H1 (cell line): ENCODE measurements around the gene MRPL54. TPM values are rescaled to one million over a fixed set of nuclear protein-coding genes. Genes with fewer than 3 reads are reported as not detected.

ENCODE experiments used
- CTCF ChIA-PET: fragments of 300-600 bp; sonication (Branson Sonifier 250); formaldehyde crosslinking; loops from one replicate; lab custom pipeline; 2021; ENCODE audit not compliant: partially characterized antibody; lab: Charles Lee
- POLR2A ChIA-PET: fragments of 300-600 bp; sonication (Branson Sonifier 250); formaldehyde crosslinking; loops from one replicate; lab custom pipeline; 2021; ENCODE audit warnings: inconsistent platforms; ENCODE audit not compliant: partially characterized antibody; lab: Charles Lee
- DNase-seq, 2 experiments: peaks; one replicate each; pipeline versions ENCODE4 v3.0.0 to v3.0.0-alpha.2; 2010 to 2022; ENCODE audit warnings: low spot score in 2 of 2, low read depth in 1 of 2, mixed read lengths in 1 of 2
- FAIRE-seq: peaks from 2 replicates; lab custom pipeline; 2011; peaks lifted over from hg19 to GRCh38; lab: Jason Lieb, UNC
- H2AFZ ChIP-seq: 2 replicates; pipeline ENCODE4 v1.8.1; 2012; ENCODE audit warnings: low read length, inconsistent platforms
- H2AK5ac ChIP-seq: 2 replicates; pipeline ENCODE4 v1.6.1; 2013; ENCODE audit warnings: low read depth, low read length
- H2BK120ac ChIP-seq: replicated peaks from 2 replicates; pipeline ENCODE3; 2013; ENCODE audit warnings: low read depth, low read length, inconsistent platforms
- H2BK12ac ChIP-seq: 2 replicates; pipeline ENCODE4 v1.6.1; 2013; ENCODE audit warnings: low read depth, low read length
- H2BK15ac ChIP-seq: 2 replicates; pipeline ENCODE4 v1.6.1; 2013; ENCODE audit warnings: low read length
- H2BK20ac ChIP-seq: 2 replicates; pipeline ENCODE4 v1.6.1; 2013; ENCODE audit warnings: low read length
- H2BK5ac ChIP-seq: 2 replicates; pipeline ENCODE4 v1.6.1; 2013; ENCODE audit warnings: low read depth, low read length
- H3K14ac ChIP-seq: 2 replicates; pipeline ENCODE4 v1.6.1; 2013; ENCODE audit warnings: inconsistent platforms; ENCODE audit not compliant: insufficient read length
- H3K18ac ChIP-seq: 2 replicates; pipeline ENCODE4 v1.6.1; 2013; ENCODE audit warnings: low read length; ENCODE audit errors: extremely low read depth
- H3K23ac ChIP-seq: 2 replicates; pipeline ENCODE4 v1.6.1; 2013; ENCODE audit warnings: inconsistent platforms; ENCODE audit not compliant: insufficient read length
- H3K23me2 ChIP-seq: 2 replicates; pipeline ENCODE4 v1.6.1; 2013; ENCODE audit warnings: low read depth, low read length
- H3K27ac ChIP-seq: 2 replicates; pipeline ENCODE4 v1.6.1; 2011; ENCODE audit warnings: low read depth, low read length, inconsistent platforms
- H3K27me3 ChIP-seq, 4 experiments: replicated peaks in 1 of 4; 1 replicate in 1 of 4; 2 replicates in 3 of 4; pipeline versions ENCODE4 v1.6.1 to v1.8.1; 2011 to 2013; ENCODE audit warnings: low read length in 3 of 4, mild to moderate bottlenecking in 3 of 4, inconsistent platforms in 2 of 4, mixed read lengths in 2 of 4, moderate library complexity in 1 of 4; ENCODE audit not compliant: control insufficient read depth in 3 of 4, insufficient read depth in 3 of 4; ENCODE audit errors: extremely low read depth in 1 of 4
- H3K36me3 ChIP-seq, 4 experiments: 2 replicates each; pipeline versions ENCODE4 v1.6.1 to v1.8.1; 2011 to 2013; ENCODE audit warnings: mild to moderate bottlenecking in 4 of 4, low read length in 3 of 4, moderate library complexity in 2 of 4, control low read depth in 1 of 4, inconsistent platforms in 1 of 4; ENCODE audit not compliant: insufficient read depth in 4 of 4, control insufficient read depth in 2 of 4
- H3K4ac ChIP-seq: replicated peaks from 2 replicates; pipeline ENCODE3; 2013; ENCODE audit warnings: low read length, low read depth, mixed read lengths, inconsistent platforms; ENCODE audit not compliant: insufficient read length
- H3K4me1 ChIP-seq, 4 experiments: replicated peaks in 1 of 4; 1 replicate in 1 of 4; 2 replicates in 3 of 4; pipeline versions ENCODE4 v1.6.1 to v1.8.1; 2011 to 2013; ENCODE audit warnings: low read length in 3 of 4, inconsistent platforms in 2 of 4, mixed read lengths in 1 of 4; ENCODE audit not compliant: insufficient read depth in 4 of 4, control insufficient read depth in 3 of 4
- H3K4me2 ChIP-seq, 2 experiments: 2 replicates each; pipeline versions ENCODE4 v1.6.1 to v1.8.1; 2011 to 2013; ENCODE audit warnings: low read depth in 2 of 2, low read length in 2 of 2, control low read depth in 1 of 2, inconsistent platforms in 1 of 2, mild to moderate bottlenecking in 1 of 2; ENCODE audit not compliant: insufficient read depth in 1 of 2
- H3K4me3 ChIP-seq, 4 experiments: fragments of 200-600, 300-600 bp in 1 of 4; sonication (generic), shearing (Covaris generic), sonication (Bioruptor Twin) in 1 of 4; 2 replicates each; pipeline versions ENCODE4 v1.5.1 to v1.8.1; 2011 to 2016; ENCODE audit warnings: low read length in 4 of 4, low read depth in 3 of 4, control low read depth in 2 of 4, inconsistent platforms in 2 of 4, mild to moderate bottlenecking in 2 of 4, mixed read lengths in 1 of 4, moderate library complexity in 1 of 4; ENCODE audit not compliant: insufficient read depth in 2 of 4; ENCODE audit errors: extremely low read depth in 1 of 4
- H3K56ac ChIP-seq: replicated peaks from 2 replicates; pipeline ENCODE3; 2013; ENCODE audit warnings: low read depth, mild to moderate bottlenecking, mixed read lengths, low read length, inconsistent platforms; ENCODE audit not compliant: insufficient read length
- H3K79me1 ChIP-seq: 2 replicates; pipeline ENCODE4 v1.6.1; 2013; ENCODE audit warnings: low read depth, low read length, control low read depth
- H3K79me2 ChIP-seq, 2 experiments: 2 replicates each; pipeline versions ENCODE4 v1.6.1 to v1.8.1; 2012 to 2013; ENCODE audit warnings: low read length in 2 of 2, mild to moderate bottlenecking in 2 of 2, inconsistent platforms in 1 of 2; ENCODE audit not compliant: insufficient read depth in 2 of 2, control insufficient read depth in 1 of 2
- H3K9ac ChIP-seq, 4 experiments: replicated peaks in 1 of 4; 1 replicate in 1 of 4; 2 replicates in 3 of 4; pipeline versions ENCODE4 v1.6.1 to v1.8.1; 2011 to 2013; ENCODE audit warnings: low read depth in 3 of 4, low read length in 3 of 4, control low read depth in 2 of 4, mild to moderate bottlenecking in 2 of 4, moderate library complexity in 2 of 4, inconsistent platforms in 1 of 4; ENCODE audit errors: extremely low read depth in 1 of 4
- H3K9me3 ChIP-seq, 2 experiments: 2 replicates each; pipeline versions ENCODE4 v1.6.1 to v1.8.1; 2012 to 2013; ENCODE audit warnings: mild to moderate bottlenecking in 2 of 2, moderate library complexity in 2 of 2, control low read depth in 1 of 2, inconsistent platforms in 1 of 2, low read depth in 1 of 2, low read length in 1 of 2, mixed read lengths in 1 of 2; ENCODE audit not compliant: insufficient read depth in 2 of 2
- H4K20me1 ChIP-seq, 2 experiments: replicated peaks in 1 of 2; 2 replicates each; pipeline versions ENCODE3 to v1.8.1; 2011 to 2013; ENCODE audit warnings: inconsistent platforms in 2 of 2, low read length in 2 of 2, mild to moderate bottlenecking in 1 of 2; ENCODE audit not compliant: insufficient read depth in 2 of 2, control insufficient read depth in 1 of 2
- H4K5ac ChIP-seq: 2 replicates; pipeline ENCODE4 v1.6.1; 2013; ENCODE audit warnings: low read length, low read depth, mixed read lengths, inconsistent platforms; ENCODE audit not compliant: insufficient read length
- H4K8ac ChIP-seq: 2 replicates; pipeline ENCODE4 v1.8.0; 2013; ENCODE audit warnings: mild to moderate bottlenecking, moderate library complexity, low read length, inconsistent platforms; ENCODE audit not compliant: insufficient read depth; ENCODE audit errors: extremely low read depth
- H4K91ac ChIP-seq: replicated peaks from 2 replicates; pipeline ENCODE3; 2013; ENCODE audit warnings: low read length, mixed read lengths, inconsistent platforms; ENCODE audit not compliant: insufficient read length
- CTBP2 ChIP-seq: IDR thresholded peaks from 2 replicates; pipeline ENCODE4 v1.7.0; 2011; ENCODE audit warnings: borderline replicate concordance, mild to moderate bottlenecking, moderate library complexity, mixed read lengths, low read length; ENCODE audit not compliant: insufficient read depth, insufficient read length
- EZH2 ChIP-seq: fragments of 200-600 bp; sonication (generic); IDR thresholded peaks from 2 replicates; pipeline ENCODE4 v1.7.1; 2012; ENCODE audit warnings: low read depth, mild to moderate bottlenecking, moderate library complexity, low read length, inconsistent platforms; ENCODE audit not compliant: severe bottlenecking
- JUN ChIP-seq: IDR thresholded peaks from 2 replicates; pipeline ENCODE4 v1.6.1; 2011; ENCODE audit warnings: low read depth, mild to moderate bottlenecking, improper control_type of control experiment, low read length
- WGBS, 2 experiments: shearing (Covaris generic) in 1 of 2; methylation state at CpG; one replicate each; pipeline versions ENCODE4 v1.1.6 to v1.1.7; 2013 to 2015; ENCODE audit warnings: low lambda C conversion rate in 2 of 2, mixed read lengths in 2 of 2, inconsistent platforms in 1 of 2, low coverage in 1 of 2, missing lambda C conversion rate in 1 of 2; ENCODE audit not compliant: insufficient replicate concordance in 2 of 2, insufficient coverage in 1 of 2, insufficient read length in 1 of 2; ENCODE audit errors: extremely low coverage in 1 of 2, missing lambda C conversion rate in 1 of 2; 5-methylcytosine and 5-hydroxymethylcytosine counted together
- polyA plus RNA-seq, 7 experiments: library from polyadenylated mRNA; depleted of rRNA in 3 of 7; stranded (reverse) in 5 of 7; unstranded in 2 of 7; fragments of >200 nt in 5 of 7; fragments of 200-250 nt in 2 of 7; gene quantifications; 1 replicate in 5 of 7; 2 replicates in 1 of 7; 4 replicates in 1 of 7; pipeline versions ENCODE4 v1.2.1 to v1.2.3, GENCODE V29; 2011 to 2013; ENCODE audit warnings: missing spikeins in 2 of 7, mixed read lengths in 2 of 7
- total RNA-seq: library from RNA; stranded (reverse); fragmentation: NEBNext Ultra II Directional; extraction: Animal tissue kit (Norgen Biotek cat#: 25700); gene quantifications from 2 replicates; pipeline ENCODE4 v1.2.1, GENCODE V29; 2021

The MRPL54 gene
- total and polyA plus RNA-seq, 2 of the 8 experiments (the other 6 are each of a cell fraction or from before 2014, with no cell fraction given), result 63.8 to 72.8 TPM

GRCh38 chr19:3734310-3734600 lies 28.2 kb upstream of the MRPL54 start:
- no peaks in the 10 kb centered on the region for H3K23me2 ChIP-seq
- H2AFZ ChIP-seq, result no peak overlapping the region
- no peaks in the 10 kb centered on the region for H3K79me2 ChIP-seq
- no peak overlapping the region for H2BK20ac ChIP-seq
- no peak overlapping the region for H3K4me2 ChIP-seq
- no peaks in the 10 kb centered on the region for H3K79me1 ChIP-seq
- no peak overlapping the region for H3K14ac ChIP-seq
- WGBS, 2 experiments, result 90% methylated on average over 11 of the region's 14 CpGs; no CpG with 5 or more reads in 1 of the 2 experiments
- POLR2A ChIA-PET, result interaction anchor here (1.7 kb wide), 1 partner anchor 13 kb away, joined by 4 read pairs; no protein-coding TSS in a partner anchor
- no peak overlapping the region for H2BK5ac ChIP-seq
- H3K4me1 ChIP-seq, result no peaks in the 10 kb centered on the region
- DNase-seq (no peak), FAIRE-seq (no peak)
- no peak overlapping the region for H3K23ac ChIP-seq
- no peak overlapping the region for H3K9ac ChIP-seq
- no peak overlapping the region for H3K18ac ChIP-seq
- CTCF ChIA-PET, result interaction anchor here (1.1 to 1.2 kb wide), 2 partner anchors 9 to 14 kb away, joined by 3 to 4 read pairs; no protein-coding TSS in a partner anchor
- no peak overlapping the region for H4K91ac ChIP-seq
- no peak overlapping the region for H3K4ac ChIP-seq
- no peak overlapping the region for H4K5ac ChIP-seq
- no peak overlapping the region for H4K8ac ChIP-seq
- peaks cover 0 to 3% of the 10 kb centered on the region in 2 experiments for H4K20me1 ChIP-seq
- no peak overlapping the region for H2BK15ac ChIP-seq
- no peaks in the 10 kb centered on the region for H3K9me3 ChIP-seq
- no peak overlapping the region for H2AK5ac ChIP-seq
- no peak overlapping the region for H3K56ac ChIP-seq
- H3K4me3 ChIP-seq, result no peak overlapping the region
- H2BK12ac ChIP-seq, result no peak overlapping the region
- H3K27me3 ChIP-seq, result no peaks in the 10 kb centered on the region
- peaks cover 0 to 7% (median 3%) of the 10 kb centered on the region in 4 experiments; a peak in 5 of 8 replicates for H3K36me3 ChIP-seq
- H2BK120ac ChIP-seq, result no peak overlapping the region
- H3K27ac ChIP-seq, result no peak overlapping the region
- TF ChIP-seq CTBP2 (no peak), JUN (no peak), EZH2 (no peak)
